Adrenal gland (tissue), 5 donors: ENCODE data around the gene SF3B3.

ENCODE experiments used
- CTCF ChIP-seq, 6 experiments: fragments of 450-650 bp in 4 of 6; fragments of 200-600 bp in 2 of 6; sonication (generic) in 1 of 6; IDR thresholded peaks; 1 replicate in 5 of 6; 2 replicates in 1 of 6; pipeline versions ENCODE4 v1.5.1 to v1.8.0; 2016 to 2021; ENCODE audit warnings: antibody characterized with exemption in 6 of 6, mild to moderate bottlenecking in 2 of 6, moderate library complexity in 1 of 6
- POLR2A ChIP-seq, 2 donors: fragments of 450-650 bp; IDR thresholded peaks; one replicate each; pipeline ENCODE4 v1.6.1; 2017; ENCODE audit warnings: antibody characterized with exemption in 2 of 2, mild to moderate bottlenecking in 2 of 2, moderate library complexity in 1 of 2
- donor health status: DM: no; HTN: no; CAD: no.

DNA sequence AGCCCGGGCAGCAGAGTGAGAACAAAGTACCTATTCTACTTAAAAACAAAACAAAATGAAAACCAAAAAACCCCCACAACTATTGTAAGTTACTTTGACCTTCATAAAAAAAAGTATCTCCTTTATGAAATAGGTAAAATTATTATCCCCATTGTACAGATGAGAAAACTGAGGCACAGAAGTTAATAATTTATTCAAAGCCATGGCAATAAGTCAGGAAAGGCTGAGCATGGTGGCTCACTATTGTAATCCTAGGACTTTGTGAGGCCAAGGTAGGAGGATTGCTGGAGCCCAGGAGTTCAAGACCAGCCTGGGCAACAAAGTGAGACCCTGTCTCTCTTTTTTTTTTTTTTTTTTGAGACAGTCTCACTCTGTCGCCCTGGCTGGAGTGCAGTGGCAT is 38.7 kb upstream of the SF3B3 start:
- no peak for TF ChIP-seq CTCF (IDR thresholded peaks at IDR 0.05)
- no peak for TF ChIP-seq POLR2A (IDR thresholded peaks at IDR 0.05)
